Middle frontal gyrus (tissue), 1 donor: Measurements from ENCODE around the gene CTAG1A.
"Not testable (repeated sequence)": the region's sequence is repeated elsewhere in the genome, so short reads cannot be mapped to it uniquely, and the experiment has no call there.

ENCODE experiments used
- DNase-seq: peaks from one replicate; pipeline ENCODE4 v3.0.0-alpha.2; 2015; ENCODE audit warnings: low spot score; ENCODE audit errors: extremely low spot score

The CTAG1A gene

DNA sequence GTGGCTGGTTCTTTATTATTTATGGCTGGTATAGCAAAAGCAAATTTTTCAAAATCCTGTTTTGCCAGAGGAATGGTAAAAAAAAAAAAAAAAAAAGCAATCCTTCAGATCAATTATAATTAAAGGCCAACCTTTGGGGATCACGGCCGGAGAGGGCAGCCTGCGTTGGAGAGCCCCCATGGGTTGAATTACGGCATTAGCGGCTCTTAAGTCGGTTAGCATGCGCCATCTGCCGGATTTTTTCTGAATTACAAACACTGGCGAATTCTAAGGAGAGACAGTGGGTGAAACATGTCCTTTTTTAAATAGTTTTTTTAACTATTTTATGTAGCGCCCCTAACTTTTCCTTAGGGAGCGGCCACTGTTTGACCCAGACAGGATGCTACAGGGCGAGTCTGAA lies 28.7 kb downstream of the CTAG1A start:
- DNase-seq, result not testable (repeated sequence)

DNA sequence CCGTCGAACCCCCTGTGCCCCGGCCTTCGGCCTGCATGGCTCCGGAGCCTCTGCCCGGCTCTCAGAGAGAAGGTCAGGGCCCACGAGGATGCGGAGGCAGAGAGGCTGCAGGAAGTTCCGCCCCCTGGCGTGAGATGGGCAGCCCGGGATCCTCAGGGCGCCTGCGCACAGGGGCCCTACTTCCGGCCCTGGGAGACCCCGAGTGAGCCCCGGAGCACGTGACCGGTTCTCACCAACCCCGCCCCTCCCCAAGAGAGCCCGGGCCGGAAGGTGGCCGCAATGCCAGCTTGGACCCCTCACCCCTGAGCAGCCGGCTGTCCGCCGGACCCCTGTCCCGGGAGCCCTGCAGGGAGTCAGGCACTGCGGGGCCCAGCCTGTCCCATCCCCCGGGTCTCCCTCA lies 34.2 kb downstream of the CTAG1A start, which contains the start of gene CTAG1B:
TSS of gene CTAG1B (minus strand) at position 101 of the 400 bp plus-strand sequence. CDS start at position 37, 64 bp downstream.
- DNase-seq, result not testable (repeated sequence)

DNA sequence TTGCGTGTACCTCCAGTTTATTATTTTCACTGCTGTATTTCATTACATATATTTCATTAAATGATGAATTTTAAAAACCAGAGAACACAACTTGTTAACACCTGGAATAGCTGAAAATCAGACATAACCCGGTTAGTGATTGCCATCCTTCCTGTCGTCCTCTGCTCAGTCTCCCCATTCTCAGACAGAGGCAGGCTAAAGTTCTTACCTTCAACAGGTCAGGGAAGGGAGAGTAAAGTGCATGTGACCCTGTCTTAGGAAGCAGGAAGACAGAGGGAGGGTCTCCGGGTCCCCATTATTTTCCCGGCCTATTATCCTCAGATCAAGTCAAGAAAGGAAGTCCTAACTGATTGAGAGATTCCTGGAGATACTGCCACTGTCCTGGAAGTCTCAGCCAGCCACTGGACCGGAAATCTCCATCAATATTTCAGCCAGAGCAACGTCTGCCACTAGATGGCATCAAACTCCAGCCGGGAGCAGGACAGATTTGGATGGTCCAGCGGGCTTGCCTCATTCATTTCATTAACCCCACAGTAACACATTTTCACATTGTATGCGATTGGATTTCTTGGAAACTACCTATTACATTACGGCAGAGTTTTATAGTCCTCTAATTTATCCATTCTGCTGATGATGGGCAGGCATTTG lies 36.0 kb downstream of the CTAG1A start:
- not testable (repeated sequence) for DNase-seq

DNA sequence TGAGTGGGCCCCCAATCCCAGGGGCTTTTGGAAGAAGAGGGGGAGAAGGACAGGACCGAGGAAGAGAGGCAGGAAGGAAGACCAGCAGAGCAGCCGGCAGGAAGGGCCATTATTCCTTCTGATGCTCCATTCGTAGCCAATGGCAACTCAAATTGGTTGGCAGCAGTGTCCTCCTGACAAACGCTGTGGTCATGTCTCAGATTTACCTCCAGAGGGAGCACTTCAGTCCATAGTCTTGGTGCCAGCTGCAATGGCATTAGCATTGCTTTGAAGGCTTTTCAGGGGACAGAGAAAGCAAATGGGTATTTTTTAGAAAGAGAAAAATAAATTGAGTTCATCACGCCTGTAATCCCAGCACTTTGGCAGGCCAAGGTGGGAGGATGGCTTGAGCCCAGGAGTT lies 44.0 kb downstream of the CTAG1A start:
- not testable (repeated sequence) for DNase-seq

DNA sequence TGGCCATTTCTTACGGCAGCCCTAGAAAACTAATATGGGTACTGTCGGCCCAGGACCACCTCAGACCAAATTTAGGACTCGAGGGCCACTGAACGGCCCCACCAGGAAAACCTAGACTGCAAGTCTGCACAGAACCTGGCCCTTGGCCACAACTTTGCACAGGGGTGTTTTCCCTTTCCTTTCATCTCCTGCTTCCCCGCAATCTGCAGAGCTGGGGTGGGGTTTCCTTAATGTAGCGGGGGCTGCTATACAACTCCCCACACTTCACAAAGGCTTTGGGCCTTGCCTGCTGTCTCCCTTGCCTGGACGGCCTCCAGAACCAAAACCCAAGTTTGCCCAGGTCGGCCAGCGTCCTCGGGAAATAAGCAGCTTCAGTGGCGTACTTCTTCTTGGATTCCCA lies 46.0 kb downstream of the CTAG1A start:
- DNase-seq, result not testable (repeated sequence)

DNA sequence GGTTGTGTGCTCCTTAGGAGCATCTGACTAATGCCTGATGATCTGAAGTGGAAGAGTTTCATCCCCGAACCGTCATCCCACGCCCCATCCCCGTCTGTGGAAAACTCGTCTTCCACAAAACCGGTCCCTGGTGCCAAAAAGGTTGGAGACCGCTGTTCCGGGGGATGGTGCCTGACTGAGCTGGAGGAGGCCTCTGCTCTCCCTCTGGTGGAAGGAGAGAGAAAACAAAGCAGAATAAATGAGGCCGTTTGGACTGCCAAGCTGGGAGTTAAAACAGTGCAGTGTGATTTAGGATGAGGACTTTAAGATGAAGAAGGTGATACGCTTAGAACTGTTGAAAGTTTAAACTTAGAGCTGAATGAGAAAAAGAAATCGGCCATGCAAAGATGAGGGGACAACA lies 48.7 kb downstream of the CTAG1A start:
- not testable (repeated sequence) for DNase-seq
